HK-2 (cell line): Measurements from ENCODE around the gene SERGEF.
A peak's percentile ranks its signal among the peaks of the same experiment; 100 is the strongest.

ENCODE experiments used
- DNase-seq: peaks from one replicate; pipeline ENCODE4 v3.0.0-alpha.2; 2018; ENCODE audit not compliant: unreplicated experiment

Gene SERGEF

GRCh38 chr11:18012906-18013781 is at the start of gene SERGEF:
Gene SERGEF (minus strand): TSS chr11:18013047. CDS start chr11:18013010, 37 bp downstream.
- DNase-seq, result peak; percentile 89

- no peak for DNase-seq
These were observed 48.5 kb upstream of the SERGEF start for GRCh38 chr11:18061351-18061750.

GRCh38 chr11:18056561-18057181 is 43.8 kb upstream of the SERGEF start:
- no peak for DNase-seq

- no peak for DNase-seq
These were observed 41.8 kb upstream of the SERGEF start for GRCh38 chr11:18054511-18055103.

GRCh38 chr11:18050848-18051247 is 38.0 kb upstream of the SERGEF start:
- no peak for DNase-seq

GRCh38 chr11:18046116-18046777 is 33.4 kb upstream of the SERGEF start, which contains the start of gene TPH1:
Gene TPH1 (minus strand): TSS chr11:18046269. CDS start chr11:18040762, 5,507 bp downstream.
- no peak for DNase-seq

- DNase-seq, result no peak
These were observed 23.6 kb upstream of the SERGEF start for GRCh38 chr11:18036456-18036855.

- DNase-seq, result no peak
These were observed 14.6 kb upstream of the SERGEF start for GRCh38 chr11:18027475-18027874.

GRCh38 chr11:18022419-18022818 is 9.6 kb upstream of the SERGEF start:
- no peak for DNase-seq

GRCh38 chr11:18019650-18020049 is 6.8 kb upstream of the SERGEF start:
- no peak for DNase-seq

- DNase-seq, result no peak
These were observed 3.9 kb upstream of the SERGEF start for GRCh38 chr11:18016789-18017188.

GRCh38 chr11:18014876-18015275 is 2.0 kb upstream of the SERGEF start:
- DNase-seq, result no peak

GRCh38 chr11:18013790-18014507 is 1.1 kb upstream of the SERGEF start:
- DNase-seq, result peak; percentile 8

- DNase-seq, result no peak
These were observed 533 bp downstream of the SERGEF start for GRCh38 chr11:18012122-18012905.

- DNase-seq, result no peak
These were observed 1.2 kb downstream of the SERGEF start for GRCh38 chr11:18011633-18012032.

- DNase-seq, result no peak
These were observed 1.8 kb downstream of the SERGEF start for GRCh38 chr11:18010977-18011586.

- DNase-seq, result no peak
These were observed 2.7 kb downstream of the SERGEF start for GRCh38 chr11:18010121-18010670.

GRCh38 chr11:18005376-18006129 is 7.3 kb downstream of the SERGEF start:
- DNase-seq, result no peak

GRCh38 chr11:18001191-18001590 is 11.7 kb downstream of the SERGEF start:
- DNase-seq, result no peak
